H1 (cell line): Measurements from ENCODE around the gene HS3ST5. TPM values are rescaled to one million over a fixed set of nuclear protein-coding genes. Genes with fewer than 3 reads are reported as not detected.

Source experiments
- CTCF ChIA-PET: fragments of 300-600 bp; sonication (Branson Sonifier 250); formaldehyde crosslinking; loops from one replicate; lab custom pipeline; 2021; ENCODE audit not compliant: partially characterized antibody; lab: Charles Lee
- POLR2A ChIA-PET: fragments of 300-600 bp; sonication (Branson Sonifier 250); formaldehyde crosslinking; loops from one replicate; lab custom pipeline; 2021; ENCODE audit warnings: inconsistent platforms; ENCODE audit not compliant: partially characterized antibody; lab: Charles Lee
- DNase-seq, 2 experiments: peaks; one replicate each; pipeline versions ENCODE4 v3.0.0 to v3.0.0-alpha.2; 2010 to 2022; ENCODE audit warnings: low spot score in 2 of 2, low read depth in 1 of 2, mixed read lengths in 1 of 2
- FAIRE-seq: peaks from 2 replicates; lab custom pipeline; 2011; peaks lifted over from hg19 to GRCh38; lab: Jason Lieb, UNC
- H2AFZ ChIP-seq: 2 replicates; pipeline ENCODE4 v1.8.1; 2012; ENCODE audit warnings: low read length, inconsistent platforms
- H2AK5ac ChIP-seq: 2 replicates; pipeline ENCODE4 v1.6.1; 2013; ENCODE audit warnings: low read depth, low read length
- H2BK120ac ChIP-seq: replicated peaks from 2 replicates; pipeline ENCODE3; 2013; ENCODE audit warnings: low read depth, low read length, inconsistent platforms
- H2BK12ac ChIP-seq: 2 replicates; pipeline ENCODE4 v1.6.1; 2013; ENCODE audit warnings: low read depth, low read length
- H2BK15ac ChIP-seq: 2 replicates; pipeline ENCODE4 v1.6.1; 2013; ENCODE audit warnings: low read length
- H2BK20ac ChIP-seq: 2 replicates; pipeline ENCODE4 v1.6.1; 2013; ENCODE audit warnings: low read length
- H2BK5ac ChIP-seq: 2 replicates; pipeline ENCODE4 v1.6.1; 2013; ENCODE audit warnings: low read depth, low read length
- H3K14ac ChIP-seq: 2 replicates; pipeline ENCODE4 v1.6.1; 2013; ENCODE audit warnings: inconsistent platforms; ENCODE audit not compliant: insufficient read length
- H3K18ac ChIP-seq: 2 replicates; pipeline ENCODE4 v1.6.1; 2013; ENCODE audit warnings: low read length; ENCODE audit errors: extremely low read depth
- H3K23ac ChIP-seq: 2 replicates; pipeline ENCODE4 v1.6.1; 2013; ENCODE audit warnings: inconsistent platforms; ENCODE audit not compliant: insufficient read length
- H3K23me2 ChIP-seq: 2 replicates; pipeline ENCODE4 v1.6.1; 2013; ENCODE audit warnings: low read depth, low read length
- H3K27ac ChIP-seq: 2 replicates; pipeline ENCODE4 v1.6.1; 2011; ENCODE audit warnings: low read depth, low read length, inconsistent platforms
- H3K27me3 ChIP-seq, 4 experiments: replicated peaks in 1 of 4; 1 replicate in 1 of 4; 2 replicates in 3 of 4; pipeline versions ENCODE4 v1.6.1 to v1.8.1; 2011 to 2013; ENCODE audit warnings: low read length in 3 of 4, mild to moderate bottlenecking in 3 of 4, inconsistent platforms in 2 of 4, mixed read lengths in 2 of 4, moderate library complexity in 1 of 4; ENCODE audit not compliant: control insufficient read depth in 3 of 4, insufficient read depth in 3 of 4; ENCODE audit errors: extremely low read depth in 1 of 4
- H3K36me3 ChIP-seq, 4 experiments: 2 replicates each; pipeline versions ENCODE4 v1.6.1 to v1.8.1; 2011 to 2013; ENCODE audit warnings: mild to moderate bottlenecking in 4 of 4, low read length in 3 of 4, moderate library complexity in 2 of 4, control low read depth in 1 of 4, inconsistent platforms in 1 of 4; ENCODE audit not compliant: insufficient read depth in 4 of 4, control insufficient read depth in 2 of 4
- H3K4ac ChIP-seq: replicated peaks from 2 replicates; pipeline ENCODE3; 2013; ENCODE audit warnings: low read length, low read depth, mixed read lengths, inconsistent platforms; ENCODE audit not compliant: insufficient read length
- H3K4me1 ChIP-seq, 4 experiments: replicated peaks in 1 of 4; 1 replicate in 1 of 4; 2 replicates in 3 of 4; pipeline versions ENCODE4 v1.6.1 to v1.8.1; 2011 to 2013; ENCODE audit warnings: low read length in 3 of 4, inconsistent platforms in 2 of 4, mixed read lengths in 1 of 4; ENCODE audit not compliant: insufficient read depth in 4 of 4, control insufficient read depth in 3 of 4
- H3K4me2 ChIP-seq, 2 experiments: 2 replicates each; pipeline versions ENCODE4 v1.6.1 to v1.8.1; 2011 to 2013; ENCODE audit warnings: low read depth in 2 of 2, low read length in 2 of 2, control low read depth in 1 of 2, inconsistent platforms in 1 of 2, mild to moderate bottlenecking in 1 of 2; ENCODE audit not compliant: insufficient read depth in 1 of 2
- H3K4me3 ChIP-seq, 4 experiments: fragments of 200-600, 300-600 bp in 1 of 4; sonication (generic), shearing (Covaris generic), sonication (Bioruptor Twin) in 1 of 4; 2 replicates each; pipeline versions ENCODE4 v1.5.1 to v1.8.1; 2011 to 2016; ENCODE audit warnings: low read length in 4 of 4, low read depth in 3 of 4, control low read depth in 2 of 4, inconsistent platforms in 2 of 4, mild to moderate bottlenecking in 2 of 4, mixed read lengths in 1 of 4, moderate library complexity in 1 of 4; ENCODE audit not compliant: insufficient read depth in 2 of 4; ENCODE audit errors: extremely low read depth in 1 of 4
- H3K56ac ChIP-seq: replicated peaks from 2 replicates; pipeline ENCODE3; 2013; ENCODE audit warnings: low read depth, mild to moderate bottlenecking, mixed read lengths, low read length, inconsistent platforms; ENCODE audit not compliant: insufficient read length
- H3K79me1 ChIP-seq: 2 replicates; pipeline ENCODE4 v1.6.1; 2013; ENCODE audit warnings: low read depth, low read length, control low read depth
- H3K79me2 ChIP-seq, 2 experiments: 2 replicates each; pipeline versions ENCODE4 v1.6.1 to v1.8.1; 2012 to 2013; ENCODE audit warnings: low read length in 2 of 2, mild to moderate bottlenecking in 2 of 2, inconsistent platforms in 1 of 2; ENCODE audit not compliant: insufficient read depth in 2 of 2, control insufficient read depth in 1 of 2
- H3K9ac ChIP-seq, 4 experiments: replicated peaks in 1 of 4; 1 replicate in 1 of 4; 2 replicates in 3 of 4; pipeline versions ENCODE4 v1.6.1 to v1.8.1; 2011 to 2013; ENCODE audit warnings: low read depth in 3 of 4, low read length in 3 of 4, control low read depth in 2 of 4, mild to moderate bottlenecking in 2 of 4, moderate library complexity in 2 of 4, inconsistent platforms in 1 of 4; ENCODE audit errors: extremely low read depth in 1 of 4
- H3K9me3 ChIP-seq, 2 experiments: 2 replicates each; pipeline versions ENCODE4 v1.6.1 to v1.8.1; 2012 to 2013; ENCODE audit warnings: mild to moderate bottlenecking in 2 of 2, moderate library complexity in 2 of 2, control low read depth in 1 of 2, inconsistent platforms in 1 of 2, low read depth in 1 of 2, low read length in 1 of 2, mixed read lengths in 1 of 2; ENCODE audit not compliant: insufficient read depth in 2 of 2
- H4K20me1 ChIP-seq, 2 experiments: replicated peaks in 1 of 2; 2 replicates each; pipeline versions ENCODE3 to v1.8.1; 2011 to 2013; ENCODE audit warnings: inconsistent platforms in 2 of 2, low read length in 2 of 2, mild to moderate bottlenecking in 1 of 2; ENCODE audit not compliant: insufficient read depth in 2 of 2, control insufficient read depth in 1 of 2
- H4K5ac ChIP-seq: 2 replicates; pipeline ENCODE4 v1.6.1; 2013; ENCODE audit warnings: low read length, low read depth, mixed read lengths, inconsistent platforms; ENCODE audit not compliant: insufficient read length
- H4K8ac ChIP-seq: 2 replicates; pipeline ENCODE4 v1.8.0; 2013; ENCODE audit warnings: mild to moderate bottlenecking, moderate library complexity, low read length, inconsistent platforms; ENCODE audit not compliant: insufficient read depth; ENCODE audit errors: extremely low read depth
- H4K91ac ChIP-seq: replicated peaks from 2 replicates; pipeline ENCODE3; 2013; ENCODE audit warnings: low read length, mixed read lengths, inconsistent platforms; ENCODE audit not compliant: insufficient read length
- BCL11A ChIP-seq, 2 experiments: IDR thresholded peaks; one replicate each; pipeline ENCODE4 v1.6.1; 2011; ENCODE audit warnings: low read depth in 2 of 2, low read length in 2 of 2, mild to moderate bottlenecking in 2 of 2
- SRF ChIP-seq: IDR thresholded peaks from 2 replicates; pipeline ENCODE4 v1.6.1; 2011; ENCODE audit warnings: mild to moderate bottlenecking, low read depth, low read length, moderate library complexity
- WGBS, 2 experiments: shearing (Covaris generic) in 1 of 2; methylation state at CpG; one replicate each; pipeline versions ENCODE4 v1.1.6 to v1.1.7; 2013 to 2015; ENCODE audit warnings: low lambda C conversion rate in 2 of 2, mixed read lengths in 2 of 2, inconsistent platforms in 1 of 2, low coverage in 1 of 2, missing lambda C conversion rate in 1 of 2; ENCODE audit not compliant: insufficient replicate concordance in 2 of 2, insufficient coverage in 1 of 2, insufficient read length in 1 of 2; ENCODE audit errors: extremely low coverage in 1 of 2, missing lambda C conversion rate in 1 of 2; 5-methylcytosine and 5-hydroxymethylcytosine counted together
- polyA plus RNA-seq, 7 experiments: library from polyadenylated mRNA; depleted of rRNA in 3 of 7; stranded (reverse) in 5 of 7; unstranded in 2 of 7; fragments of >200 nt in 5 of 7; fragments of 200-250 nt in 2 of 7; gene quantifications; 1 replicate in 5 of 7; 2 replicates in 1 of 7; 4 replicates in 1 of 7; pipeline versions ENCODE4 v1.2.1 to v1.2.3, GENCODE V29; 2011 to 2013; ENCODE audit warnings: missing spikeins in 2 of 7, mixed read lengths in 2 of 7
- total RNA-seq: library from RNA; stranded (reverse); fragmentation: NEBNext Ultra II Directional; extraction: Animal tissue kit (Norgen Biotek cat#: 25700); gene quantifications from 2 replicates; pipeline ENCODE4 v1.2.1, GENCODE V29; 2021
- TF ChIP-seq, protein P1 (sequence below): IDR thresholded peaks from 2 replicates; pipeline ENCODE4 v1.6.1; 2012; ENCODE audit warnings: inconsistent platforms

The HS3ST5 gene
- total and polyA plus RNA-seq, 2 of the 8 experiments (the other 6 are each of a cell fraction or from before 2014, with no cell fraction given), result 1.2 to 9.9 TPM

DNA sequence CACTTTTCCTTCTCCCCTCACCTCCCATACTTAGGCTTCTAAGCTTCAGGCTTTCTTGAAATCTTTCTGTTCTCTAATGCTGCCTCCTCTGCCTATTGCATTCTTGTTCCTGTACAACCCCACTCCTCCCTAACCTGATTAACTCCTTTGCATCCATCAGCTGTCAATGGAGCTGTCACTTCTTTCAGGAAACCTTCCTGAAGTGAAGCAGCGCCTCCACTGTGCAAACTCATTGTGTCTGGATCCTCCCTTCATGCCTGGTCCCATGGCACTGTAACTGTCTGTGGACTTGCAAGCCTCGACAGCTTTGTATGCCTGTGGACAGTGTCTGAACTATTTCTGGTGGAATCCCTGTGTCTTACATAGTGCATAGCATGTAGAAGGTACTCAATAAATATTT is 185.0 kb downstream of the HS3ST5 start:
- Histone ChIP-seq H3K4me1 (peaks cover 0 to 9% (median 3%) of the 10 kb centered on the region in 4 experiments; a peak in 2 of 7 replicates), H4K91ac (no peak overlapping the region), H4K5ac (no peak overlapping the region), H3K27ac (no peak overlapping the region), H2BK12ac (no peak overlapping the region), H3K56ac (no peak overlapping the region), H3K14ac (no peak overlapping the region), H3K9ac (no peak overlapping the region), H4K20me1 (no peaks in the 10 kb centered on the region), H3K4me3 (no peak overlapping the region), H2BK20ac (no peak overlapping the region), H3K4me2 (no peak overlapping the region), H3K18ac (no peak overlapping the region), H3K27me3 (no peaks in the 10 kb centered on the region)
- CTCF ChIA-PET, result interaction anchor here (1.0 to 1.2 kb wide), 3 partner anchors 35 to 166 kb away, joined by 3 to 4 read pairs (median 3); no protein-coding TSS in a partner anchor
- no peak for FAIRE-seq
- 84% methylated on average over 2 of the region's 2 CpGs; no CpG with 5 or more reads in 1 of the 2 experiments for WGBS, 2 experiments
- no peak for TF ChIP-seq SRF
- no peak for TF ChIP-seq BCL11A (IDR thresholded peaks at IDR 0.05; ENCODE audit: low read depth in 2 of 2, low read length in 2 of 2)
- TF ChIP-seq, protein P1, sequence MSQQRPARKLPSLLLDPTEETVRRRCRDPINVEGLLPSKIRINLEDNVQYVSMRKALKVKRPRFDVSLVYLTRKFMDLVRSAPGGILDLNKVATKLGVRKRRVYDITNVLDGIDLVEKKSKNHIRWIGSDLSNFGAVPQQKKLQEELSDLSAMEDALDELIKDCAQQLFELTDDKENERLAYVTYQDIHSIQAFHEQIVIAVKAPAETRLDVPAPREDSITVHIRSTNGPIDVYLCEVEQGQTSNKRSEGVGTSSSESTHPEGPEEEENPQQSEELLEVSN, result no peak
- TF ChIP-seq, all 59 proteins: peak for 0
- H3K79me2 ChIP-seq, result no peaks in the 10 kb centered on the region
- no peak for DNase-seq
- no peaks in the 10 kb centered on the region for H3K9me3 ChIP-seq
- no peak overlapping the region for H3K23ac ChIP-seq
- H2BK5ac ChIP-seq, result no peak overlapping the region
- no peak overlapping the region for H2AFZ ChIP-seq
- H2BK15ac ChIP-seq, result no peak overlapping the region
- H4K8ac ChIP-seq, result no peak overlapping the region
- POLR2A ChIA-PET, result no interaction called here
- no peaks in the 10 kb centered on the region for H3K79me1 ChIP-seq
- H3K36me3 ChIP-seq, result no peaks in the 10 kb centered on the region; a peak in 1 of 8 replicates
- no peak overlapping the region for H2AK5ac ChIP-seq
- H3K4ac ChIP-seq, result no peak overlapping the region
- no peak overlapping the region for H2BK120ac ChIP-seq
- H3K23me2 ChIP-seq, result no peaks in the 10 kb centered on the region
